ENCODE data around the gene METTL26. TPM values are rescaled to one million over a fixed set of nuclear protein-coding genes. Genes with fewer than 3 reads are reported as not detected.

Gene METTL26
- polyA plus RNA-seq, 2 of the 4 experiments (the other 2 are of a cell fraction), result 47.2 to 78.3 TPM

DNA sequence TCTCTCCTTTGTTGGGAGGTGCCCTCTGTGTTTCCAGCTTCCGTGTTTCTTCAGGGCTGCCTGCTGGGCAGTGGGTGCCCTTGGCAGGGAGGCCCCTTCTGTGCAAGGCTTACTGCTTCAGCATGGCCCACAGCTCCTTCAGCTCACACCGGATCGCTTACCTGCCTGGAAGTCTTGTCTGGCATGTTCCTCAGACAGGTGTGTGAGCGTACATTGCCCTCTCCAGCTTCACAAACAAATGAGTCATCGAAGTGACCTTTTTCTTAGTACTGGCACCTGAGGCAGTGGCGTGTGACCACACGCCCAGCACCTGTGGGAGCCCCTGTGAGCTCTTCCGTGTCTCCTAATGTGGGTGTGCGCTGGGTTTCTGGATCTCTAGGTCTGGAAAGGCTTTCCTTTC, 42.7 kb downstream of the METTL26 start:
- FAIRE-seq (no peak), ATAC-seq (no peak), DNase-seq (ENCODE audit: low read depth in 1 of 2, low spot score in 1 of 2) (no peak)
- 80% methylated on average over 9 of the region's 9 CpGs for WGBS (ENCODE audit: missing lambda C conversion rate)
- Histone ChIP-seq H3K4me3 (no peak overlapping the region), H3K27ac (no peak overlapping the region), H3K9me3 (no peaks in the 10 kb centered on the region), H3K4me1 (peaks cover 20% of the 10 kb centered on the region), H3K4me2 (peak overlapping the region; percentile 18; the same call in 1 of the 3 replicates)
- POLR2A ChIA-PET, result no interaction called here
- TF ChIP-seq HES2 (IDR thresholded peaks at IDR 0.05), result no peak
- no peak for TF ChIP-seq FOSL2 (IDR thresholded peaks at IDR 0.05)
- peak; percentile 32; the same call in 1 of the 2 replicates for TF ChIP-seq FOSL2 (CRISPR knock-in tag; IDR thresholded peaks at IDR 0.05)
- CTCF ChIA-PET, result interaction anchor here (0.9 to 1.8 kb wide), 9 partner anchors 14 to 82 kb away, joined by 3 to 5 read pairs (median 3); partner anchors contain the start of genes METTL26 and RHBDL1

GRCh38 chr16:592518-593306, 43.4 kb downstream of the METTL26 start:
- H3K4me3 ChIP-seq, result no peak overlapping the region
- FAIRE-seq (no peak), ATAC-seq (no peak), DNase-seq (ENCODE audit: low read depth in 1 of 2, low spot score in 1 of 2) (no peak)
- H3K4me1 ChIP-seq, result peaks cover 24% of the 10 kb centered on the region
- POLR2A ChIA-PET, result no interaction called here
- no peak for TF ChIP-seq EP300 (IDR thresholded peaks at IDR 0.05)
- TF ChIP-seq BCL3 (IDR thresholded peaks at IDR 0.05), result no peak
- TF ChIP-seq POLR2AphosphoS2 (conservative IDR thresholded peaks at IDR 0.05; ENCODE audit: low read length), result no peak
- no peak for TF ChIP-seq JUNB (IDR thresholded peaks at IDR 0.05)
- TF ChIP-seq TP53 (CRISPR knock-in tag; IDR thresholded peaks at IDR 0.05), result no peak
- no peaks in the 10 kb centered on the region for H3K9me3 ChIP-seq
- no peak overlapping the region for H3K27ac ChIP-seq
- WGBS (ENCODE audit: missing lambda C conversion rate), result 86% methylated on average over 22 of the region's 24 CpGs
- CTCF ChIA-PET, result interaction anchor here (0.9 to 3.1 kb wide), 8 partner anchors 21 to 83 kb away, joined by 3 to 14 read pairs (median 3); partner anchors contain the start of genes METTL26 and RHBDL1
- H3K4me2 ChIP-seq, result 0 out of 3 replicates have a peak overlapping the region, but pooled peaks have one; percentile 18

DNA sequence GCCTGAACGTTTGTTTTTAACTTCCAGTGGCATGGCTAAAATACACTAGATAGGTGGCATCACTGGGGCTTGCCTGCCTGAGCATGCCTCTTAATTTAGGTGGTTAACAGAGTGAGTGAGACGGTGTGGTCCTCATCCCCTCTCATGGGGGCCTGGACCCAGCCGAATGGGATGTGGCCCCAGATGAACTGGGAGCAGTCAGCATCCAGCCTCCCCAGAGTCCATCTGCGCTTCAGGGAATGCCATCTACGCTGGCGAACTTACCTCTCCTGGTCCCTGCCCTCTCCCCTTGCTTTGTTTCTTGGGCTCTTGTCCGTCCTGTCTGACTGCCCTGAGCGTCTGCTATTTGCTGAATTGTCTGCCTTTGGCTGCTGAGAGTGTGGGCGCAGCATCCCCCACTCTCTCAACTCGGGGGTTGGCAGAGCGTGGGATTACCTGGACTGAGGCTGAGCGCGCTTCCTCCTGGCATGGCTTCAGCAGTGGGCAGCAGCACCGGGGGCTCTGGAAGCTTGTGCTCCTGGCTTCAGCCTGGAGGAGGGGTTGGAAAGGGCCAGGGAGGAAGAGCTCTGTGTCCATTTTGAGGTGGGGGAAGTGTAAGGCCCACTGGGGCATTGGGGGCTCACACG, 44.1 kb downstream of the METTL26 start:
- TF ChIP-seq HES2 (IDR thresholded peaks at IDR 0.05) (no peak), EHMT2 (IDR thresholded peaks at IDR 0.05; ENCODE audit: low read depth) (no peak), BCL3 (IDR thresholded peaks at IDR 0.05) (no peak), RARB (CRISPR knock-in tag; IDR thresholded peaks at IDR 0.05) (no peak)
- FAIRE-seq, result no peak
- no peak for ATAC-seq
- H3K4me3 ChIP-seq, result no peak overlapping the region
- no peak for DNase-seq (ENCODE audit: low read depth in 1 of 2, low spot score in 1 of 2)
- no peak overlapping the region for H3K4me2 ChIP-seq
- POLR2A ChIA-PET, result no interaction called here
- peaks cover 31% of the 10 kb centered on the region for H3K4me1 ChIP-seq
- CTCF ChIA-PET, result interaction anchor here (1.8 to 3.1 kb wide), 2 partner anchors 34 to 68 kb away, joined by 4 to 14 read pairs; no protein-coding TSS in a partner anchor
- H3K27ac ChIP-seq, result no peak overlapping the region
- H3K9me3 ChIP-seq, result no peaks in the 10 kb centered on the region
- WGBS (ENCODE audit: missing lambda C conversion rate), result 89% methylated on average over 14 of the region's 15 CpGs

DNA sequence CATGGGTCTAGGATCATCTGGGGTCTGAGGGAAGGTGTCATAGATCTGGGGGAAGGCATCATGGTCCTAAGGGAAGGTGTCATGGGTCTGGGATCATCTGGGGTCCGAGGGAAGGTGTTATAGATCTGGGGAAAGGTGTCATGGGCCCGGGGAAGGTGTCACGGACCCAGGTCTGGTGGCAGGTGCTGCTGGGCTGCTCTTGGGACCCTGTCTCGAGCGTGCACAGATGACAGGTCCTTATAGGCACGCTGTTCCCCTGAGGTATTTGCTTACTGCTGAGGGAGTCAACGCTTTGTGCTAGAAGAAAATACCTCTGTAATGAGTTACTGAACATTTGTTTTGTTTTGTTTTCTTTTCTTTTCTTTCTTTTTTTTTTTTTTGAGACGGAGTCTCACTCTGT, 44.9 kb downstream of the METTL26 start:
- CTCF ChIA-PET, result interaction anchor here (1.4 to 3.1 kb wide), 4 partner anchors 13 to 69 kb away, joined by 4 to 14 read pairs (median 6); no protein-coding TSS in a partner anchor
- DNase-seq (ENCODE audit: low read depth in 1 of 2, low spot score in 1 of 2) (no peak), ATAC-seq (no peak), FAIRE-seq (no peak)
- no peaks in the 10 kb centered on the region for H3K9me3 ChIP-seq
- WGBS (ENCODE audit: missing lambda C conversion rate), result 92% methylated on average over 8 of the region's 8 CpGs
- H3K4me3 ChIP-seq, result peak overlapping the region; percentile 90; the same call in 2 of the 3 replicates
- peaks cover 34% of the 10 kb centered on the region for H3K4me1 ChIP-seq
- peak overlapping the region; percentile 96 for H3K4me2 ChIP-seq
- no peak overlapping the region for H3K27ac ChIP-seq
- POLR2A ChIA-PET, result no interaction called here
- TF ChIP-seq CHD4 (IDR thresholded peaks at IDR 0.05; ENCODE audit: borderline replicate concordance) (no peak), JUNB (IDR thresholded peaks at IDR 0.05) (no peak), JUN (IDR thresholded peaks at IDR 0.05) (no peak), SREBF2 (IDR thresholded peaks at IDR 0.05) (no peak), CBX8 (IDR thresholded peaks at IDR 0.05) (no peak), ZC3H11A (IDR thresholded peaks at IDR 0.05) (no peak), KDM1A (IDR thresholded peaks at IDR 0.05; ENCODE audit: low read depth) (no peak), ZNF302 (CRISPR knock-in tag; IDR thresholded peaks at IDR 0.05) (no peak), FOSL2 (IDR thresholded peaks at IDR 0.05) (no peak), FOSL2 (CRISPR knock-in tag; IDR thresholded peaks at IDR 0.05) (no peak), HDAC2 (IDR thresholded peaks at IDR 0.05) (no peak), NFE2L2 (conservative IDR thresholded peaks at IDR 0.05; ENCODE audit: low read length) (no peak), HEYL (CRISPR knock-in tag; IDR thresholded peaks at IDR 0.05) (no peak), SMC3 (IDR thresholded peaks at IDR 0.05) (no peak), BCL3 (IDR thresholded peaks at IDR 0.05) (no peak)
- TF ChIP-seq, protein P1, sequence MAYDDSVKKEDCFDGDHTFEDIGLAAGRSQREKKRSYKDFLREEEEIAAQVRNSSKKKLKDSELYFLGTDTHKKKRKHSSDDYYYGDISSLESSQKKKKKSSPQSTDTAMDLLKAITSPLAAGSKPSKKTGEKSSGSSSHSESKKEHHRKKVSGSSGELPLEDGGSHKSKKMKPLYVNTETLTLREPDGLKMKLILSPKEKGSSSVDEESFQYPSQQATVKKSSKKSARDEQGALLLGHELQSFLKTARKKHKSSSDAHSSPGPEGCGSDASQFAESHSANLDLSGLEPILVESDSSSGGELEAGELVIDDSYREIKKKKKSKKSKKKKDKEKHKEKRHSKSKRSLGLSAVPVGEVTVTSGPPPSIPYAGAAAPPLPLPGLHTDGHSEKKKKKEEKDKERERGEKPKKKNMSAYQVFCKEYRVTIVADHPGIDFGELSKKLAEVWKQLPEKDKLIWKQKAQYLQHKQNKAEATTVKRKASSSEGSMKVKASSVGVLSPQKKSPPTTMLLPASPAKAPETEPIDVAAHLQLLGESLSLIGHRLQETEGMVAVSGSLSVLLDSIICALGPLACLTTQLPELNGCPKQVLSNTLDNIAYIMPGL (CRISPR knock-in tag; IDR thresholded peaks at IDR 0.05; ENCODE audit: borderline replicate concordance), result no peak

Measured in A549 (cell line).